IMR-90 (cell line): ENCODE results near the gene RELN. TPM values are rescaled to one million over a fixed set of nuclear protein-coding genes. Genes with fewer than 3 reads are reported as not detected.

Experiments
- ATAC-seq: fragments of 200-7000 bp; cut with Tn5 transposase; 2 replicates; pipeline ENCODE4 v1.9.1; 2020; ENCODE audit warnings: low read depth, mild to moderate bottlenecking, moderate library complexity
- BruUV-seq: library from RNA; stranded (reverse); fragments of 400-500 nt; replicated peaks from 2 replicates; lab custom pipeline; 2021; lab: Mats Ljungman, UMichigan
- CTCF ChIA-PET: fragments of 300-600 bp; formaldehyde crosslinking; extraction: SDS; loops from one replicate; lab custom pipeline; 2021; ENCODE audit warnings: antibody characterized with exemption; lab: Yijun Ruan, JAX
- POLR2A ChIA-PET: fragments of 300-600 bp; sonication (Branson Sonifier 250); formaldehyde crosslinking; loops from one replicate; lab custom pipeline; 2022; ENCODE audit warnings: antibody characterized with exemption; ENCODE audit not compliant: unreplicated experiment; lab: Charles Lee
- DNase-seq: peaks from one replicate; pipeline ENCODE4 v3.0.0; 2013
- H2AFZ ChIP-seq: replicated peaks from 2 replicates; pipeline ENCODE3; 2013; ENCODE audit warnings: low read length, mild to moderate bottlenecking; ENCODE audit not compliant: poor library complexity
- H2AK5ac ChIP-seq: 2 replicates; pipeline ENCODE4 v1.6.1; 2013; ENCODE audit warnings: low read depth, low read length, inconsistent platforms
- H2AK9ac ChIP-seq: replicated peaks from 2 replicates; pipeline ENCODE3; 2013; ENCODE audit warnings: mild to moderate bottlenecking, low read depth, low read length, moderate library complexity; ENCODE audit not compliant: poor library complexity
- H2BK120ac ChIP-seq: 2 replicates; pipeline ENCODE4 v1.6.1; 2013; ENCODE audit warnings: low read depth, low read length, inconsistent platforms
- H2BK15ac ChIP-seq: 3 replicates; pipeline ENCODE4 v1.6.1; 2013; ENCODE audit warnings: low read depth, low read length, inconsistent platforms
- H2BK20ac ChIP-seq: 2 replicates; pipeline ENCODE4 v1.6.1; 2013; ENCODE audit warnings: low read depth, mild to moderate bottlenecking, inconsistent platforms, low read length, moderate library complexity
- H2BK5ac ChIP-seq: 2 replicates; pipeline ENCODE4 v1.6.1; 2013; ENCODE audit warnings: mild to moderate bottlenecking, low read depth, low read length, inconsistent platforms; ENCODE audit not compliant: poor library complexity, severe bottlenecking
- H3K14ac ChIP-seq: replicated peaks from 2 replicates; pipeline ENCODE4 v1.6.1; 2013; ENCODE audit warnings: low read depth, low read length, inconsistent platforms
- H3K18ac ChIP-seq: 2 replicates; pipeline ENCODE4 v1.6.1; 2013; ENCODE audit warnings: low read depth, low read length, control low read depth
- H3K23ac ChIP-seq: 2 replicates; pipeline ENCODE4 v1.6.1; 2013; ENCODE audit warnings: low read depth, low read length, inconsistent platforms
- H3K27ac ChIP-seq: 2 replicates; pipeline ENCODE4 v1.5.1; 2013; ENCODE audit warnings: mild to moderate bottlenecking, control low read depth, low read length; ENCODE audit not compliant: insufficient read depth
- H3K27me3 ChIP-seq: 2 replicates; pipeline ENCODE4 v1.6.1; 2013; ENCODE audit warnings: low read length; ENCODE audit not compliant: control insufficient read depth, insufficient read depth
- H3K36me3 ChIP-seq: 2 replicates; pipeline ENCODE4 v1.6.1; 2013; ENCODE audit warnings: low read length, mixed read lengths; ENCODE audit not compliant: control insufficient read depth, insufficient read depth
- H3K4ac ChIP-seq: 2 replicates; pipeline ENCODE4 v1.6.1; 2013; ENCODE audit warnings: low read depth, low read length, inconsistent platforms
- H3K4me1 ChIP-seq: 2 replicates; pipeline ENCODE4 v1.6.1; 2013; ENCODE audit warnings: low read length, mixed read lengths; ENCODE audit not compliant: control insufficient read depth, insufficient read depth
- H3K4me2 ChIP-seq: 2 replicates; pipeline ENCODE4 v1.6.1; 2013; ENCODE audit warnings: low read depth, mild to moderate bottlenecking, control low read depth, low read length, moderate library complexity
- H3K4me3 ChIP-seq: 2 replicates; pipeline ENCODE4 v1.5.1; 2013; ENCODE audit warnings: low read depth, mild to moderate bottlenecking, control low read depth, low read length, moderate library complexity; ENCODE audit not compliant: insufficient read depth
- H3K56ac ChIP-seq: 2 replicates; pipeline ENCODE4 v1.6.1; 2013; ENCODE audit warnings: low read length, inconsistent platforms; ENCODE audit not compliant: insufficient read depth; ENCODE audit errors: extremely low read depth
- H3K79me1 ChIP-seq, 2 experiments: 2 replicates each; pipeline ENCODE4 v1.6.1; 2013; ENCODE audit warnings: low read length in 2 of 2, inconsistent platforms in 1 of 2, low read depth in 1 of 2
- H3K9ac ChIP-seq: 2 replicates; pipeline ENCODE4 v1.6.1; 2013; ENCODE audit warnings: low read depth, low read length, control low read depth
- H3K9me1 ChIP-seq: 2 replicates; pipeline ENCODE4 v1.6.1; 2013; ENCODE audit warnings: low read length, inconsistent platforms; ENCODE audit not compliant: insufficient read depth
- H3K9me3 ChIP-seq: 2 replicates; pipeline ENCODE4 v1.6.1; 2013; ENCODE audit warnings: low read length; ENCODE audit not compliant: control insufficient read depth, insufficient read depth
- H4K20me1 ChIP-seq: 2 replicates; pipeline ENCODE4 v1.6.1; 2013; ENCODE audit warnings: low read length, inconsistent platforms; ENCODE audit not compliant: insufficient read depth
- H4K5ac ChIP-seq: 2 replicates; pipeline ENCODE4 v1.6.1; 2013; ENCODE audit warnings: mild to moderate bottlenecking, low read depth, low read length, control low read depth
- H4K8ac ChIP-seq, 2 experiments: 2 replicates each; pipeline ENCODE4 v1.6.1; 2013; ENCODE audit warnings: low read depth in 2 of 2, low read length in 2 of 2, control low read depth in 1 of 2, inconsistent platforms in 1 of 2
- H4K91ac ChIP-seq: 2 replicates; pipeline ENCODE4 v1.6.1; 2013; ENCODE audit warnings: low read depth, low read length, inconsistent platforms; ENCODE audit not compliant: insufficient read depth
- BHLHE40 ChIP-seq: fragments of 150-350 bp; IDR thresholded peaks from 2 replicates; pipeline ENCODE4 v1.6.1; 2016; ENCODE audit warnings: mild to moderate bottlenecking, low read depth, low read length
- CEBPB ChIP-seq: IDR thresholded peaks from 2 replicates; pipeline ENCODE4 v1.6.1; 2012; ENCODE audit warnings: low read depth, low read length, improper control_type of control experiment
- CHD1 ChIP-seq: IDR thresholded peaks from 2 replicates; pipeline ENCODE4 v1.6.1; 2012; ENCODE audit warnings: low read depth, low read length, improper control_type of control experiment
- FOS ChIP-seq: fragments of 150-350 bp; IDR thresholded peaks from 2 replicates; pipeline ENCODE4 v1.6.1; 2016; ENCODE audit warnings: low read depth, low read length
- MAFK ChIP-seq: IDR thresholded peaks from 2 replicates; pipeline ENCODE4 v1.6.1; 2012; ENCODE audit warnings: low read depth, low read length, improper control_type of control experiment
- MAZ ChIP-seq: IDR thresholded peaks from 2 replicates; pipeline ENCODE4 v1.6.1; 2012; ENCODE audit warnings: low read depth, mild to moderate bottlenecking, low read length, improper control_type of control experiment, moderate library complexity, borderline replicate concordance
- MXI1 ChIP-seq: IDR thresholded peaks from 2 replicates; pipeline ENCODE4 v1.6.1; 2012; ENCODE audit warnings: low read depth, mild to moderate bottlenecking, low read length, moderate library complexity, borderline replicate concordance
- NFE2L2 ChIP-seq: fragments of 150-350 bp; IDR thresholded peaks from 2 replicates; pipeline ENCODE4 v1.6.1; 2016; ENCODE audit warnings: low read depth, mild to moderate bottlenecking, low read length
- POLR2A ChIP-seq: IDR thresholded peaks from 2 replicates; pipeline ENCODE4 v1.6.1; 2012; ENCODE audit warnings: mild to moderate bottlenecking, low read depth, low read length
- RAD21 ChIP-seq: IDR thresholded peaks from 2 replicates; pipeline ENCODE4 v1.6.1; 2012; ENCODE audit warnings: low read length, improper control_type of control experiment
- RCOR1 ChIP-seq: IDR thresholded peaks from 2 replicates; pipeline ENCODE4 v1.6.1; 2012; ENCODE audit warnings: mild to moderate bottlenecking, low read length, improper control_type of control experiment; ENCODE audit not compliant: insufficient replicate concordance
- RFX5 ChIP-seq: IDR thresholded peaks from 2 replicates; pipeline ENCODE4 v1.8.0; 2012; ENCODE audit warnings: low read depth, mild to moderate bottlenecking, low read length, moderate library complexity
- SMC3 ChIP-seq: fragments of 150-350 bp; IDR thresholded peaks from 2 replicates; pipeline ENCODE4 v1.6.1; 2016; ENCODE audit warnings: low read depth, mild to moderate bottlenecking, antibody characterized with exemption, low read length, moderate library complexity
- whole genome bisulfite sequencing, 2 experiments: methylation state at CpG; one replicate each; pipeline versions ENCODE4 v1.1.5 to v1.1.7; 2013; ENCODE audit warnings: missing lambda C conversion rate in 2 of 2; ENCODE audit not compliant: insufficient read length in 1 of 2; ENCODE audit errors: extremely low coverage in 2 of 2; 5-methylcytosine and 5-hydroxymethylcytosine counted together
- dilution Hi-C: fragments of 300-500 bp; cut with HindIII; formaldehyde crosslinking; loops from one replicate; pipeline ENCODE4 v1.14.3; 2018; ENCODE audit warnings: low sequenced_read_pairs; ENCODE audit not compliant: unreplicated experiment
- in situ Hi-C: fragments of 300-500 bp; cut with MboI; formaldehyde crosslinking; loops from 3 replicates; pipeline ENCODE4 v1.14.3; 2019; ENCODE audit warnings: low sequenced_read_pairs, inconsistent platforms, mixed read lengths
- intact Hi-C: fragments of 100-400 bp; cut with micrococcal nuclease; formaldehyde crosslinking; loops from 2 replicates; pipeline ENCODE4 v1.10.0; 2022
- polyA plus RNA-seq, 3 experiments: library from polyadenylated mRNA; depleted of rRNA; stranded (reverse); fragments of >200 nt; gene quantifications; 2 replicates each; pipeline ENCODE4 v1.2.3, GENCODE V29; 2012; ENCODE audit warnings: low replicate concordance in 1 of 3
- total RNA-seq: library from RNA; depleted of rRNA; stranded (reverse); fragments of >200 nt; gene quantifications from 2 replicates; pipeline ENCODE4 v1.2.3, GENCODE V29; 2012
- TF ChIP-seq, protein P1 (sequence below): conservative IDR thresholded peaks from 2 replicates; pipeline ENCODE4 v1.5.1; 2012; ENCODE audit warnings: mild to moderate bottlenecking, low read depth, low read length, improper control_type of control experiment
- TF ChIP-seq, protein P2 (sequence below): fragments of 150-350 bp; IDR thresholded peaks from 2 replicates; pipeline ENCODE4 v1.6.1; 2016; ENCODE audit warnings: low read depth, mild to moderate bottlenecking, low read length, moderate library complexity, borderline replicate concordance
- TF ChIP-seq, protein P3 (sequence below): fragments of 150-350 bp; IDR thresholded peaks from 2 replicates; pipeline ENCODE4 v1.6.1; 2017; ENCODE audit warnings: mild to moderate bottlenecking, antibody characterized with exemption, low read length, low read depth

Gene RELN
- total and polyA plus RNA-seq, 2 of the 4 experiments (the other 2 are of a cell fraction): 14.7 to 23.7 TPM

DNA sequence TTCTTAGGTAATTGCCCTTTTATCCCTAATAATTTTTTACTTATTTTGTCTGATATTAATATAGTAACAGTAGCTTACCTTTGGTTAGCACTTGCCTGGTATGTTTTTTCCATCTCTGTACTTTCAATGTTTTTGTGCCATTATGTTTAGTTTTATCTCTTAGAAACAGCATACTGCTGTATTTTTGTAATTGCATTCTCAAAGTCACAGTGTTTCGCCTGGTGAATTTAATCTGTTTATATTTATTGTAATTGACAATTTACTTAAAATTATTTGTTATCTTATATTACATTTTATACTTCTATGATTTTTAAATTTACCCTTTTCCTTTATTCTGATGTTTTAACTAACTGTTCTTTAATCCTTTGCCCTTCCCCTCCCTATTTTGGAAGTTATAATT is 166.4 kb downstream of the RELN start:
- no peak for ATAC-seq
- H2BK5ac ChIP-seq: no peak overlapping the region
- no peaks in the 10 kb centered on the region for H3K9me1 ChIP-seq
- no peak for DNase-seq
- H3K36me3 ChIP-seq: no peaks in the 10 kb centered on the region; the same call in 1 of the 2 replicates
- intact Hi-C loops (no loop called here), dilution Hi-C loops (no loop called here), in situ Hi-C loops (no loop called here)
- H3K9ac ChIP-seq: no peak overlapping the region
- no peak overlapping the region for H4K91ac ChIP-seq
- no peak overlapping the region for H3K23ac ChIP-seq
- no peak overlapping the region for H3K18ac ChIP-seq
- WGBS, 2 experiments: no CpG with 5 or more reads among the region's 1 CpG
- no peak overlapping the region for H3K4me2 ChIP-seq
- TF ChIP-seq POLR2A: no peak
- TF ChIP-seq MAZ: no peak
- TF ChIP-seq CHD1: no peak
- TF ChIP-seq RAD21: no peak
- TF ChIP-seq SMC3: no peak
- TF ChIP-seq RFX5: no peak
- TF ChIP-seq NFE2L2: no peak
- TF ChIP-seq MAFK: no peak
- TF ChIP-seq, protein P1, sequence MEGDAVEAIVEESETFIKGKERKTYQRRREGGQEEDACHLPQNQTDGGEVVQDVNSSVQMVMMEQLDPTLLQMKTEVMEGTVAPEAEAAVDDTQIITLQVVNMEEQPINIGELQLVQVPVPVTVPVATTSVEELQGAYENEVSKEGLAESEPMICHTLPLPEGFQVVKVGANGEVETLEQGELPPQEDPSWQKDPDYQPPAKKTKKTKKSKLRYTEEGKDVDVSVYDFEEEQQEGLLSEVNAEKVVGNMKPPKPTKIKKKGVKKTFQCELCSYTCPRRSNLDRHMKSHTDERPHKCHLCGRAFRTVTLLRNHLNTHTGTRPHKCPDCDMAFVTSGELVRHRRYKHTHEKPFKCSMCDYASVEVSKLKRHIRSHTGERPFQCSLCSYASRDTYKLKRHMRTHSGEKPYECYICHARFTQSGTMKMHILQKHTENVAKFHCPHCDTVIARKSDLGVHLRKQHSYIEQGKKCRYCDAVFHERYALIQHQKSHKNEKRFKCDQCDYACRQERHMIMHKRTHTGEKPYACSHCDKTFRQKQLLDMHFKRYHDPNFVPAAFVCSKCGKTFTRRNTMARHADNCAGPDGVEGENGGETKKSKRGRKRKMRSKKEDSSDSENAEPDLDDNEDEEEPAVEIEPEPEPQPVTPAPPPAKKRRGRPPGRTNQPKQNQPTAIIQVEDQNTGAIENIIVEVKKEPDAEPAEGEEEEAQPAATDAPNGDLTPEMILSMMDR: no peak
- TF ChIP-seq, protein P2, sequence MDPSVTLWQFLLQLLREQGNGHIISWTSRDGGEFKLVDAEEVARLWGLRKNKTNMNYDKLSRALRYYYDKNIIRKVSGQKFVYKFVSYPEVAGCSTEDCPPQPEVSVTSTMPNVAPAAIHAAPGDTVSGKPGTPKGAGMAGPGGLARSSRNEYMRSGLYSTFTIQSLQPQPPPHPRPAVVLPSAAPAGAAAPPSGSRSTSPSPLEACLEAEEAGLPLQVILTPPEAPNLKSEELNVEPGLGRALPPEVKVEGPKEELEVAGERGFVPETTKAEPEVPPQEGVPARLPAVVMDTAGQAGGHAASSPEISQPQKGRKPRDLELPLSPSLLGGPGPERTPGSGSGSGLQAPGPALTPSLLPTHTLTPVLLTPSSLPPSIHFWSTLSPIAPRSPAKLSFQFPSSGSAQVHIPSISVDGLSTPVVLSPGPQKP: no peak
- TF ChIP-seq CEBPB: no peak
- no peak for TF ChIP-seq BHLHE40
- TF ChIP-seq, protein P3, sequence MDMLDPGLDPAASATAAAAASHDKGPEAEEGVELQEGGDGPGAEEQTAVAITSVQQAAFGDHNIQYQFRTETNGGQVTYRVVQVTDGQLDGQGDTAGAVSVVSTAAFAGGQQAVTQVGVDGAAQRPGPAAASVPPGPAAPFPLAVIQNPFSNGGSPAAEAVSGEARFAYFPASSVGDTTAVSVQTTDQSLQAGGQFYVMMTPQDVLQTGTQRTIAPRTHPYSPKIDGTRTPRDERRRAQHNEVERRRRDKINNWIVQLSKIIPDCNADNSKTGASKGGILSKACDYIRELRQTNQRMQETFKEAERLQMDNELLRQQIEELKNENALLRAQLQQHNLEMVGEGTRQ: no peak
- no peak for TF ChIP-seq MXI1
- no peak for TF ChIP-seq FOS
- TF ChIP-seq RCOR1: no peak
- no peak overlapping the region for H2BK20ac ChIP-seq
- H3K27me3 ChIP-seq: no peaks in the 10 kb centered on the region
- H3K27ac ChIP-seq: no peak overlapping the region
- no peak overlapping the region for H2AK5ac ChIP-seq
- no peaks in the 10 kb centered on the region for H3K4me1 ChIP-seq
- H2BK15ac ChIP-seq: no peak overlapping the region
- ChIA-PET POLR2A (no interaction called here), CTCF (no interaction called here)
- H3K56ac ChIP-seq: no peak overlapping the region
- H2AK9ac ChIP-seq: no peak overlapping the region
- no TSS peak for BruUV-seq
- no peak overlapping the region for H3K4ac ChIP-seq
- no peak overlapping the region for H2AFZ ChIP-seq
- no peak overlapping the region for H3K14ac ChIP-seq
- no peaks in the 10 kb centered on the region for H4K20me1 ChIP-seq
- H4K5ac ChIP-seq: no peak overlapping the region
- no peak overlapping the region for H3K4me3 ChIP-seq
- no peak overlapping the region for H2BK120ac ChIP-seq
- H3K9me3 ChIP-seq: no peaks in the 10 kb centered on the region
- H4K8ac ChIP-seq: no peak overlapping the region
- H3K79me1 ChIP-seq: no peaks in the 10 kb centered on the region
